Stimulated activated CD4-positive, alpha-beta T cell treated with anti-CD3 and anti-CD28 coated beads, Interleukin-12 subunit alpha, Interleukin-12 subunit beta, amount 100 ng/mL, for 48 hours (primary cell): ENCODE data around the gene ZNF160.

ENCODE experiments used
- DNase-seq, 3 donors: peaks; one replicate each; pipeline ENCODE4 v3.0.0-alpha.2; 2020; ENCODE audit warnings: low read depth in 2 of 3, low spot score in 1 of 3

The ZNF160 gene

DNA sequence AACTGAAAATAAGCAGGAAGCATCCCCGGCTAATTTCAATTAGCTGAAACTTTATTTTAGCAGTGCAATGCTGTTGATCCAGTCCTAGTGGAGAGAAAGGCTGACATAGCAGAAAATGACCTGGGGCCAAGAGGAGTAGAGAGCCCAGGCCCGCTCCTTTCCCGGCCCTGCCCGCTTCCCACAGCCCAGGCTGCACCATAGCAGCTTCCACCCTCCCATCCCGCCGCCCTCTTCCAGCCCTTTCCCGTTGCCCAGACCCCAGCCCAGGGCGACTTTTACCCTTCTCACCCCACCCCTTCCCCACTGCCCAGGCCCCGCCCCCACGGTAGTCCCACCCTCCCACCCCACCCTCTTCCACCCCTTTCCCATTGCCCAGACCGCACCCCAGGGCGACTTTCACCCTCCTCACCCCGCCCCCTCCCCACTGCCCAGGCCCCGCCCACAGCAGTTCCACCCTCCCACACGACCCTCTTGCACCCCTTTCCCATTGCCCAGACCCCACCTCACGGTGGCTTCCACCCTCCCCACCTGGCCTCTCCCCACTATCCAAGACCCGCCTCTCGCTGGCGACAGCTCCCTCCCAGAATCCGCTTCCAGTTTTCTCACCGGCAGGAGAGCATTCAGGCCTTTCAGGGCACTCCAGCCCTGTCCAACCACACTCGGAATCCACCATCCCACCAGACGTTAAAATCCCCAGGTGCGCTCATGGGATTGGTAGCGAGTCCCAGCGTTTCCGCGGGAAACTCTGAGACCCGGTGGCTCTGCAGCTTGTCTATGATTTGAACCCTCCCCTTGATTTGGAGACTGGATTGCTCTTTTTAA is 8.3 kb downstream of the ZNF160 start:
- DNase-seq: no peak

DNA sequence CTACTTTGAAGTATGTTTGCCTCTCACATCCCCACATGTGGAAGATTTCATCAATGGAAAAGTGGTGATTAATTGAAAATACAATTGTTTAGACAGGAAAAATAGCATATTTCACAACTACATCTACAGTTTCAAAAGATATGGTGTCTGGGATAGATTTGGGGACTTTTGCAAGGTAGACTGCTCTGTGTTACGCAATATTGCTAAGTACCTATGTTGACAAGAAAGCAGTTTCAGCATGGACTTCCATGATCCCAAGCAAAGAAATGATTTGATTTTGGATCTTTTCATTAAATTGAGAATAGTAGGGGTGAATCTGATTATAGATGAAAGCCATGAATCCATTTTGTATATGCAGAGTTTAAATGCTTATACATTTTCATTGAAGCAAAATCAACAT is 10.5 kb downstream of the ZNF160 start:
- no peak for DNase-seq

- no peak for DNase-seq
Observed at GRCh38 chr19:53091413-53092254, 11.6 kb downstream of the ZNF160 start.

DNA sequence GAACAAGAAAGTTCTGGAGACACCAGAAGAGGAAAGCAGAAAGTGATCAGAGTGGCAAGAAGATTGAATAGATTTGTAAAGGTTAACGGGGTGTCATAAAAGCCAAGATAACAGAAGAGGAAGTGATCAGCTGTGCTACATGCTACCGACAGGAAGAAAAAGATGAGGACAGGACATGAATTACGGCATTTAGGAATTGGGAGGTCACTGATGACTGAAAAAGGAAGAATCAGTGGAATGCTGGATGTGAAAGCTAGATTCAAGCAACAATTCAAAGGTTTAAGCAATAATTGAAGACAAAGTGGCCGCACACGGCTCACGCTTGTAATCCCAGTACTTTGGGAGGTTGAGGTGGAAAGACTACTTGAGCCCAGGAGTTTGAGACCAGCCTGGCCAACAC is 15.1 kb downstream of the ZNF160 start:
- no peak for DNase-seq

- no peak for DNase-seq
Observed at GRCh38 chr19:53086949-53087348, 16.3 kb downstream of the ZNF160 start.

DNA sequence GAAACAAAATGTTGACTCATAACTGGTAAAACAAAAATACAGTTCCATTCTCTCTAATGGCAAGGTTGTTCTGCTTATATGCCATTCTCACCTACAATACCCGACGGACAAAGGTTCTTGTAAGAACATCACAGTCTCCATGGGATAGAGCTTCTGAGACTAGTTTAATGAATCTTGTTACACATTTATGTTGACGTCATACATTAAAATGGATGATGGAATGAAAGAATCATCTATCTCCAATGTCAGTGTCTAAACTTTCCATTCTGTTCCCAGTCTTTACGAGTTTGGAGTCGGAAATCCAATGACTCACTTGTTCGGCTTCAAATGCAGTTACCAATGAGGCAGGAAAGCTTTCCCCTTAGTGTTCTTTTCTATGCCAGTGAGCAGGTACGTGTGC is 17.7 kb downstream of the ZNF160 start:
- no peak for DNase-seq

GRCh38 chr19:53082929-53083328 is 20.3 kb downstream of the ZNF160 start:
- no peak for DNase-seq

DNA sequence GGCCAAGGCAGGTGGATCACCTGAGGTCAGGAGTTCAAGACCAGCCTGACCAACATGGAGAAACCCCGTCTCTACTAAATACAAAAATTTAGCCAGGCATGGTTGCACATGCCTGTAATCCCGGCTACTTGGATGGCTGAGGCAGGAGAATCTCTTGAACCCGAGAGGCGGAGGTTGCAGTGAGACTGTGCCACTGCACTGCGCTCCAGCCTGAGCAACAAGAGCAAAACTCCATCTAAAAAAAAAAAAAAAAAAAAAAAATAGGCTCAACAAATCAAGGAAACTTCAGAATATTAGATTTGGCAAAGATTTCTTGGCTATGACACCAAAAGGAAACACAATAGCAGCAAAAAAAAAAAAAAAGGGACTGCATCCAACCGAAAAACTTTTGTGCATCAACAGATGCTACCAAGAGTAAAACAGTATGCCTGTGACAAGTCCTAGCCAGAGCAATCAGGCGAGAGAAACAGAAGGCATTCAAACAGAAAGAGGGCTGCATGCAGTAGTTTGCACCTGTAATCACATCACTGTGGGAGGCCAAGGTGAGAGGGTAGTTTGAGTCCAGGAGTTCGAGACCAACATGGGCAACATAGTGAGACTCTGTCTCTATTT is 23.8 kb downstream of the ZNF160 start:
- no peak for DNase-seq

GRCh38 chr19:53078668-53079067 is 24.6 kb downstream of the ZNF160 start:
- DNase-seq: no peak

DNA sequence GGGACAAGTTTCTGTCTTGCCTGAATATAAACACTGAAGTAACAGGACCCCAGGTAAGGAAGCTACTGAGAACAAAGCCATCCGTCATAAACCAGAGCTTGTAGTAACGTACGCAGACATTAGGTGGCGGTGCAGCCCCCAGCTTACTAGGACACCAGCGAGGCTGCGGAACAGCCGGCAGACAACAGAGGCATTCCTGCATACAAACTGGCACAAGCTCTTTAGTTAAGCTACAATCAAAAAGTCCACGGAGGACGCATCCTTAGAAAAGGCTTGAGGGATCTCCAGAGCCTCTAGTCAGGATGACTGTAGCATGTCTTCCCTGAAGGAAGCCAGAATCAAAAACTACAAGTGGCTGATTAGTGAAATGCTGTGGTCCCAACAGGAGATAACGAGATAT is 26.2 kb downstream of the ZNF160 start:
- DNase-seq: no peak

- no peak for DNase-seq
Observed at GRCh38 chr19:53068834-53069233, 34.4 kb downstream of the ZNF160 start.

DNA sequence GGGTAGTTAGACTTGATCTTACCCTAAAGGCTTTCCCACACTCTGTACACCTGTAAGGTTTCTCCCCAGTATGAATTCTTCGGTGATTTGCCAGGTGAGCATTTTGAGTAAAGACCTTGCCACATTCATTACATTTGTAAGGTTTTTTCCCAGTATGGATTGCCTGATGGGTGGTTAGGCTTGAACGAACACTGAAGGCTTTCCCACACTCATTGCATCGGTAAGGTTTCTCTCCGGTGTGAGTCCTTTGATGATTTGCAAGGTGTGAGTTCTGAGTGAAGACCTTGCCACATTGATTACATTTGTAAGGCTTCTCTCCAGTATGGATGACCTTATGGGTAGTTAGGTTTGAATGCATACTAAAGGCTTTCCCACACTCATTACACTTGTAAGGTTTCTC is 35.0 kb downstream of the ZNF160 start:
- no peak for DNase-seq

GRCh38 chr19:53057904-53058580 is 45.2 kb downstream of the ZNF160 start:
- no peak for DNase-seq

GRCh38 chr19:53055117-53055516 is 48.1 kb downstream of the ZNF160 start:
- DNase-seq: no peak

GRCh38 chr19:53047379-53047778 is 55.8 kb downstream of the ZNF160 start:
- DNase-seq: no peak

DNA sequence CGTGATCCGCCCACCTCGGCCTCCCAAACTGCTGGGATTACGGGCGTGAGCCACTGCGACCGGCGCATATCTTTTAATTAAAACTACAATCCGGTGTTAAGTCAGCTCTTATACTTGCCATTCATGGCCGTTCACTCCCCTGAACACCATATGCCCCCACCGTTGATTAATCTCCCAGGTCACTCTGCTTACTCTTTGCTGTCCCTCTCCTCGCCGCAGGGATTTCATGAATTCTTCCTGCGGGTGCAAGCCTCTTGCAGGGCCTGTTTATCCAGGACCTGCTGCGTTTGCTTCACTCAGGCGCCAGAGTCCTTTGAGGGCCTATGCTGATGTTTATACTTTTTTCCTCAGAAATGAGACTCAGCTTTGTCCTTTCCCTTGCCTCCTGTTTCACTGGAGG is 57.7 kb downstream of the ZNF160 start:
- no peak for DNase-seq

DNA sequence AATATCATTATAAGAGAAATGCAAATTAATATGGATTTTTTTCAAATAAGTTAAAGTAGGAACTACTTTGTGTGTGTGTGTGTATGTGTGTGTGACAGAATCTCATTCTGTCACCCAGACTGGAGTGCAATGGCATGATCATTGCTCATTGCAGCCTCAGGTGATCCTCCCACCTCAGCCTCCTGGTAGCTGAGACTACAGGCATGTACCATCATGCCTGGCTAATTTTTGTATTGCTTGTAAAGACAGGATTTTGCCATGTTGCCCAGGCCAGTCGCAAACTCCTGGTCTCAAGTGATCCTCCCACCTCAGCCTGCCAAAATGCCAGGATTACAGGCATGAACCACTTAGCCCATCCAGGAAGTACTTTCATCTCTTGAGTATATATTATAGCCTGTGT is 61.9 kb downstream of the ZNF160 start:
- no peak for DNase-seq

GRCh38 chr19:53037101-53038097 is 65.8 kb downstream of the ZNF160 start:
- DNase-seq: no peak

DNA sequence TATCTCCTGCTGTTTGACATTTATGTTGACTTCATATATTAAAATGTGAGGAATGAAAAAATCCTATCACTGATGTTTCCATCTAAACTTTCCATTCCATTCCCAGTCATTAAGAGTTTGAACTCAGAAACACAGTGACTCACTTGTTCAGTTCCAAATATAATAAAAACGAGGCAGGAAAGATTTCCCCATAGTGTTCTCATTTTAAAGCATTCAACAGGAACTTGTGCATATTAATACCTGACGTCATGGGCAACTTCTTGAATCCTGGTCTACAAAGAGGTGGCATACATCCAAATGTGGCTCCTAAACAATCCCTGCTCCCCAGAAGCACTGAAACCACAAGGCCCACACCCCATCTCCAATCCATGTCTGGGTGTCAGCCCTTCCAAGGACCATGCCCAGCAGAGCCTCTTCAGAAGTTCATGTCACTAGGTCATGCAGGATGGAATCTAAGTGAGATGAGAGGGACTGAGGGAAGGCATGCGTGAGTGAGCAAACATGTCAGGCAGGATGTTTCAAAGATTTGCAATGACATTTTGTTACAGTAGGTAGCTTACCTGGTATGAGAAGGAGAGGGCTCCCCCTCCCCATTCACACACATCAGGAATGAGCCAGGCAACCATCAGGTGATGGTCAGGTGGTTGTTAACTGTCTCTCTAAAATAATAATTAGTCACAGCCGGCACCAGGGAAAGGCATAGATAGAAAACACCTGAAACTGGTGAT is 68.1 kb downstream of the ZNF160 start:
- no peak for DNase-seq

- no peak for DNase-seq
Observed at GRCh38 chr19:53034054-53034453, 69.2 kb downstream of the ZNF160 start.
